Endothelial cell of umbilical vein (primary cell): Measurements from ENCODE around the gene WDR74. TPM values are rescaled to one million over a fixed set of nuclear protein-coding genes. Genes with fewer than 3 reads are reported as not detected.

ENCODE experiments used
- BruUV-seq: library from RNA; stranded (reverse); fragments of 400-500 nt; replicated peaks from 2 replicates; lab custom pipeline; 2021; lab: Mats Ljungman, UMichigan
- CTCF ChIA-PET: fragments of 300-600, 350-600 bp; sonication (Branson Sonifier 250); formaldehyde crosslinking; loops from one replicate; lab custom pipeline; 2021; ENCODE audit warnings: antibody characterized with exemption, inconsistent platforms; lab: Charles Lee
- POLR2A ChIA-PET: fragments of 300-600, 350-600 bp; sonication (Branson Sonifier 250); formaldehyde crosslinking; loops from one replicate; lab custom pipeline; 2021; ENCODE audit warnings: antibody characterized with exemption, inconsistent platforms; lab: Charles Lee
- DNase-seq: peaks from one replicate; pipeline ENCODE4 v3.0.0-alpha.2; 2011; ENCODE audit warnings: low read depth, low spot score
- FAIRE-seq: peaks from 2 replicates; lab custom pipeline; 2011; peaks lifted over from hg19 to GRCh38; lab: Jason Lieb, UNC
- H2AFZ ChIP-seq: 2 replicates; pipeline ENCODE4 v1.6.0; 2012; ENCODE audit warnings: low read depth, low read length, control low read depth, inconsistent platforms
- H3K27ac ChIP-seq: 2 replicates; pipeline ENCODE4 v1.5.1; 2011; ENCODE audit warnings: low read depth, mild to moderate bottlenecking, control low read depth, low read length, moderate library complexity; ENCODE audit not compliant: insufficient read depth
- H3K27me3 ChIP-seq, 2 experiments: 2 replicates each; pipeline versions ENCODE4 v1.6.0 to v1.6.1; 2011; ENCODE audit warnings: low read length in 2 of 2, mixed read lengths in 1 of 2; ENCODE audit not compliant: control insufficient read depth in 2 of 2, insufficient read depth in 2 of 2
- H3K36me3 ChIP-seq, 2 experiments: 2 replicates in 1 of 2; 3 replicates in 1 of 2; pipeline ENCODE4 v1.5.1; 2011; ENCODE audit warnings: low read length in 2 of 2, mild to moderate bottlenecking in 1 of 2, moderate library complexity in 1 of 2; ENCODE audit not compliant: control insufficient read depth in 2 of 2, insufficient read depth in 2 of 2; ENCODE audit errors: extremely low read depth in 1 of 2
- H3K4me1 ChIP-seq: 3 replicates; pipeline ENCODE4 v1.5.1; 2011; ENCODE audit warnings: mild to moderate bottlenecking, low read length; ENCODE audit not compliant: control insufficient read depth, insufficient read depth; ENCODE audit errors: extremely low read depth
- H3K4me2 ChIP-seq: 2 replicates; pipeline ENCODE4 v1.6.1; 2011; ENCODE audit warnings: low read length, control low read depth, mixed read lengths; ENCODE audit not compliant: insufficient read depth
- H3K4me3 ChIP-seq, 3 experiments: fragments of 200-600 bp in 1 of 3; sonication (generic), shearing (Covaris generic) in 1 of 3; replicated peaks in 1 of 3; 2 replicates each; pipeline ENCODE4 v1.5.1; 2011 to 2016; ENCODE audit warnings: control low read depth in 3 of 3, low read length in 3 of 3, mild to moderate bottlenecking in 2 of 3, inconsistent platforms in 1 of 3, low read depth in 1 of 3, moderate library complexity in 1 of 3; ENCODE audit not compliant: insufficient read depth in 1 of 3
- H3K79me2 ChIP-seq: 2 replicates; pipeline ENCODE4 v1.6.0; 2012; ENCODE audit warnings: low read length, inconsistent platforms; ENCODE audit not compliant: control insufficient read depth, insufficient read depth
- H3K9ac ChIP-seq: replicated peaks from 2 replicates; pipeline ENCODE3; 2011; ENCODE audit warnings: low read length, control low read depth; ENCODE audit not compliant: insufficient read depth; ENCODE audit errors: extremely low read depth
- H3K9me1 ChIP-seq: replicated peaks from 3 replicates; pipeline ENCODE4 v1.6.0; 2011; ENCODE audit warnings: mild to moderate bottlenecking, low read length; ENCODE audit not compliant: control insufficient read depth, insufficient read depth; ENCODE audit errors: extremely low read depth
- H3K9me3 ChIP-seq: replicated peaks from 2 replicates; pipeline ENCODE4 v1.5.1; 2012; ENCODE audit warnings: low read length, inconsistent platforms; ENCODE audit not compliant: control insufficient read depth, insufficient read depth
- H4K20me1 ChIP-seq: replicated peaks from 2 replicates; pipeline ENCODE3; 2011; ENCODE audit warnings: mild to moderate bottlenecking, low read length; ENCODE audit not compliant: control insufficient read depth, insufficient read depth; ENCODE audit errors: extremely low read depth
- EZH2 ChIP-seq: IDR thresholded peaks from 2 replicates; pipeline ENCODE4 v1.6.1; 2012; ENCODE audit warnings: borderline replicate concordance, low read depth, mild to moderate bottlenecking, moderate library complexity, low read length, inconsistent platforms; ENCODE audit not compliant: severe bottlenecking
- FOS ChIP-seq: IDR thresholded peaks from 2 replicates; pipeline ENCODE4 v1.6.1; 2011; ENCODE audit warnings: mild to moderate bottlenecking, low read length, moderate library complexity, borderline replicate concordance; ENCODE audit not compliant: insufficient read depth
- GATA2 ChIP-seq: IDR thresholded peaks from 2 replicates; pipeline ENCODE4 v1.7.0; 2011; ENCODE audit warnings: low read depth, mild to moderate bottlenecking, moderate library complexity, mixed read lengths, low read length; ENCODE audit not compliant: insufficient read length, insufficient read depth
- JUN ChIP-seq: IDR thresholded peaks from 2 replicates; pipeline ENCODE4 v1.6.1; 2011; ENCODE audit warnings: borderline replicate concordance, low read depth; ENCODE audit not compliant: insufficient read length, insufficient read depth
- POLR2AphosphoS5 ChIP-seq: IDR thresholded peaks from 2 replicates; pipeline ENCODE4 v1.6.1; 2012; ENCODE audit warnings: low read depth, mild to moderate bottlenecking, control low read depth, low read length, moderate library complexity; ENCODE audit not compliant: insufficient read depth
- dilution Hi-C: fragments of 300-500 bp; cut with MboI; formaldehyde crosslinking; loops from one replicate; pipeline ENCODE4 v1.15.0; 2019; ENCODE audit warnings: low sequenced_read_pairs; ENCODE audit not compliant: extremely low pct_ligation_motif_present
- intact Hi-C: fragments of 100-400 bp; cut with micrococcal nuclease; formaldehyde crosslinking; loops from one replicate; pipeline ENCODE4 v1.10.0; 2022
- polyA plus RNA-seq, 4 experiments: library from polyadenylated mRNA; depleted of rRNA in 3 of 4; stranded (reverse) in 3 of 4; unstranded in 1 of 4; fragments of >200 nt; gene quantifications; 2 replicates each; pipeline versions ENCODE4 v1.2.1 to v1.2.3, GENCODE V29; 2011 to 2012; ENCODE audit warnings: missing spikeins in 1 of 4
- total RNA-seq: library from RNA; stranded (reverse); gene quantifications from 2 replicates; pipeline ENCODE4 v1.2.3, GENCODE V29; 2021
- TF ChIP-seq, protein P1 (sequence below): IDR thresholded peaks from 2 replicates; pipeline ENCODE4 v1.6.1; 2011; ENCODE audit not compliant: insufficient read depth, insufficient read length
- TF ChIP-seq, protein P2 (sequence below), 2 donors: IDR thresholded peaks; 1 replicate in 1 of 2; 2 replicates in 1 of 2; pipeline ENCODE4 v1.5.1; 2011; ENCODE audit warnings: low read length in 2 of 2, mild to moderate bottlenecking in 2 of 2, moderate library complexity in 2 of 2, control low read depth in 1 of 2, inconsistent platforms in 1 of 2, low read depth in 1 of 2; ENCODE audit not compliant: insufficient read depth in 1 of 2; ENCODE audit errors: extremely low read depth in 1 of 2

Gene WDR74
- total and polyA plus RNA-seq, 2 donors (not counting 3 experiments of a cell fraction or from before 2014, with no cell fraction given): 44.7 to 51.7 TPM

DNA sequence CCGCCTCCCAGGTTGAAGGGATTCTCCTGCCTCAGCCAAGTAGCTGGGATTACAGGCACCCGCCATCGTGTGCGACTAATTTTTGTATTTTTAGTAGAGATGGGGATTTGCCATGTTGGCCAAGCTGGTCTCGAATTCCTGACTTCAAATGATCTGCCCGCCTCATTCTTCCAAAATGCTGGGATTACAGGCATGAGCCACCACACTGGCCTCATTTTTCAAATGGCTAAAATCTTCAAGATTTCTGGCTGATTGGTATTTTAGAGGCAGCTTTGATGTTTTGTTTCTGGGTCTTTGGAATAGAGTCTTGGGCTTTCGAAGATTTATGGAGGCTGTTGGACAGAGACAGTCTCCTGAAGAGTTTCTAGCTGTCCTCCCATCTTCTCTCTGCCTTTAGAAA is 35.5 kb upstream of the WDR74 start:
- DNase-seq (no peak), FAIRE-seq (no peak)
- Histone ChIP-seq H2AFZ (no peak overlapping the region), H3K27ac (no peak overlapping the region), H3K4me2 (no peak overlapping the region), H3K36me3 (peaks cover 0 to 4% of the 10 kb centered on the region in 2 experiments), H3K9me1 (no peaks in the 10 kb centered on the region), H3K4me3 (no peak overlapping the region), H3K9me3 (no peaks in the 10 kb centered on the region), H3K27me3 (no peaks in the 10 kb centered on the region), H3K4me1 (peaks cover 6% of the 10 kb centered on the region), H3K9ac (no peak overlapping the region), H3K79me2 (peaks cover 9% of the 10 kb centered on the region), H4K20me1 (no peaks in the 10 kb centered on the region)
- dilution Hi-C loops: no loop called here
- ChIA-PET POLR2A (interaction anchor here (1.8 kb wide), 1 partner anchor 34 kb away, joined by 10 read pairs; no protein-coding TSS in a partner anchor), CTCF (interaction anchor here (1.4 to 2.9 kb wide), 2 partner anchors 10 to 88 kb away, joined by 7 to 10 read pairs; partner anchors contain the start of gene TMEM179B)
- intact Hi-C loops: no loop called here
- BruUV-seq: no TSS peak
- TF ChIP-seq EZH2 (no peak), JUN (no peak), GATA2 (no peak), FOS (no peak), POLR2AphosphoS5 (no peak)
- TF ChIP-seq, protein P1, sequence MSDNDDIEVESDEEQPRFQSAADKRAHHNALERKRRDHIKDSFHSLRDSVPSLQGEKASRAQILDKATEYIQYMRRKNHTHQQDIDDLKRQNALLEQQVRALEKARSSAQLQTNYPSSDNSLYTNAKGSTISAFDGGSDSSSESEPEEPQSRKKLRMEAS: no peak
- TF ChIP-seq, protein P2, sequence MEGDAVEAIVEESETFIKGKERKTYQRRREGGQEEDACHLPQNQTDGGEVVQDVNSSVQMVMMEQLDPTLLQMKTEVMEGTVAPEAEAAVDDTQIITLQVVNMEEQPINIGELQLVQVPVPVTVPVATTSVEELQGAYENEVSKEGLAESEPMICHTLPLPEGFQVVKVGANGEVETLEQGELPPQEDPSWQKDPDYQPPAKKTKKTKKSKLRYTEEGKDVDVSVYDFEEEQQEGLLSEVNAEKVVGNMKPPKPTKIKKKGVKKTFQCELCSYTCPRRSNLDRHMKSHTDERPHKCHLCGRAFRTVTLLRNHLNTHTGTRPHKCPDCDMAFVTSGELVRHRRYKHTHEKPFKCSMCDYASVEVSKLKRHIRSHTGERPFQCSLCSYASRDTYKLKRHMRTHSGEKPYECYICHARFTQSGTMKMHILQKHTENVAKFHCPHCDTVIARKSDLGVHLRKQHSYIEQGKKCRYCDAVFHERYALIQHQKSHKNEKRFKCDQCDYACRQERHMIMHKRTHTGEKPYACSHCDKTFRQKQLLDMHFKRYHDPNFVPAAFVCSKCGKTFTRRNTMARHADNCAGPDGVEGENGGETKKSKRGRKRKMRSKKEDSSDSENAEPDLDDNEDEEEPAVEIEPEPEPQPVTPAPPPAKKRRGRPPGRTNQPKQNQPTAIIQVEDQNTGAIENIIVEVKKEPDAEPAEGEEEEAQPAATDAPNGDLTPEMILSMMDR (IDR thresholded peaks at IDR 0.05; ENCODE audit: extremely low read depth in 1 of 2, insufficient read depth in 1 of 2, low read depth in 1 of 2, low read length in 2 of 2): no peak
